Sciatic nerve (tissue), 2 donors: ENCODE results near the gene TRDMT1. TPM values are rescaled to one million over a fixed set of nuclear protein-coding genes. Genes with fewer than 3 reads are reported as not detected.

Source experiments
- ATAC-seq: fragments of 200-7000 bp; cut with Tn5 transposase; one replicate; pipeline ENCODE4 v1.9.1; 2020; ENCODE audit warnings: mild to moderate bottlenecking, moderate library complexity
- DNase-seq: peaks from one replicate; pipeline ENCODE4 v3.0.0-alpha.2; 2020; ENCODE audit warnings: low spot score
- intact Hi-C: fragments of 100-400 bp; cut with DNase I; formaldehyde crosslinking; loops from one replicate; pipeline ENCODE4 v1.14.2; 2022
- total RNA-seq: library from RNA; stranded (reverse); fragmentation: NEBNext Ultra II Directional; extraction: Animal tissue kit (Norgen Biotek cat#: 25700); gene quantifications from one replicate; pipeline ENCODE4 v1.2.1, GENCODE V29; 2021
- donor health status: DM: no; HTN: no; CAD: no.
- donor health status: DM: no; HTN: no; CAD: no.

The TRDMT1 gene
- total RNA-seq, 1 donor from 2014 or later, result 13.2 TPM

- intact Hi-C loops, result no loop called here
- no peak for ATAC-seq
- DNase-seq, result no peak
Measured at GRCh38 chr10:17233286-17233991, 32.0 kb upstream of the TRDMT1 start.

- ATAC-seq (no peak), DNase-seq (no peak)
- intact Hi-C loops, result no loop called here
Measured at GRCh38 chr10:17232276-17232960, 30.9 kb upstream of the TRDMT1 start.

GRCh38 chr10:17231788-17232187 lies 30.3 kb upstream of the TRDMT1 start:
- ATAC-seq (no peak), DNase-seq (no peak)
- intact Hi-C loops, result no loop called here

GRCh38 chr10:17229967-17230682 lies 28.7 kb upstream of the TRDMT1 start:
- intact Hi-C loops, result no loop called here
- DNase-seq, result peak; percentile 92
- peak; percentile 46 for ATAC-seq

GRCh38 chr10:17229717-17229966 lies 28.2 kb upstream of the TRDMT1 start:
- intact Hi-C loops, result no loop called here
- peak; percentile 79 for DNase-seq
- no peak for ATAC-seq

GRCh38 chr10:17229016-17229716 lies 27.7 kb upstream of the TRDMT1 start:
- intact Hi-C loops, result no loop called here
- ATAC-seq, result peak; percentile 89
- peak; percentile 97 for DNase-seq

GRCh38 chr10:17228091-17229015 lies 26.9 kb upstream of the TRDMT1 start, which contains the start of gene VIM:
Gene VIM, plus strand, starts transcription at chr10:17228241. Its CDS starts 1,182 bp downstream, at chr10:17229423.
- intact Hi-C loops, result no loop called here
- ATAC-seq (peak; percentile 87), DNase-seq (peak; percentile 96)

GRCh38 chr10:17227367-17228090 lies 26.1 kb upstream of the TRDMT1 start:
- intact Hi-C loops, result no loop called here
- no peak for DNase-seq

GRCh38 chr10:17226891-17227303 lies 25.4 kb upstream of the TRDMT1 start:
- intact Hi-C loops, result no loop called here
- ATAC-seq (no peak), DNase-seq (no peak)

More at GRCh38 chr10:17227367-17228090, 26.1 kb upstream of the TRDMT1 start:
- no peak for ATAC-seq

GRCh38 chr10:17225808-17226207 lies 24.3 kb upstream of the TRDMT1 start:
- no peak for DNase-seq
- no peak for ATAC-seq
- intact Hi-C loops, result no loop called here

GRCh38 chr10:17222329-17222728 lies 20.9 kb upstream of the TRDMT1 start:
- DNase-seq (no peak), ATAC-seq (no peak)
- intact Hi-C loops, result no loop called here

- no peak for ATAC-seq
- intact Hi-C loops, result no loop called here
- no peak for DNase-seq
Measured at GRCh38 chr10:17220652-17221100, 19.2 kb upstream of the TRDMT1 start.

- intact Hi-C loops, result no loop called here
- ATAC-seq, result no peak
- DNase-seq, result no peak
Measured at GRCh38 chr10:17219024-17219423, 17.6 kb upstream of the TRDMT1 start.

- no peak for DNase-seq
- no peak for ATAC-seq
- intact Hi-C loops, result no loop called here
Measured at GRCh38 chr10:17217631-17218232, 16.3 kb upstream of the TRDMT1 start.

- ATAC-seq (peak; percentile 9), DNase-seq (no peak)
- intact Hi-C loops, result no loop called here
Measured at GRCh38 chr10:17216901-17217395, 15.5 kb upstream of the TRDMT1 start.

- peak; percentile 93 for ATAC-seq
- intact Hi-C loops, result no loop called here
- DNase-seq, result no peak
Measured at GRCh38 chr10:17216217-17216900, 14.9 kb upstream of the TRDMT1 start.

- intact Hi-C loops, result no loop called here
- DNase-seq, result no peak
- no peak for ATAC-seq
Measured at GRCh38 chr10:17215782-17216122, 14.3 kb upstream of the TRDMT1 start.
